ENCODE data around the gene DUXB.

DUXB gene, protein sequence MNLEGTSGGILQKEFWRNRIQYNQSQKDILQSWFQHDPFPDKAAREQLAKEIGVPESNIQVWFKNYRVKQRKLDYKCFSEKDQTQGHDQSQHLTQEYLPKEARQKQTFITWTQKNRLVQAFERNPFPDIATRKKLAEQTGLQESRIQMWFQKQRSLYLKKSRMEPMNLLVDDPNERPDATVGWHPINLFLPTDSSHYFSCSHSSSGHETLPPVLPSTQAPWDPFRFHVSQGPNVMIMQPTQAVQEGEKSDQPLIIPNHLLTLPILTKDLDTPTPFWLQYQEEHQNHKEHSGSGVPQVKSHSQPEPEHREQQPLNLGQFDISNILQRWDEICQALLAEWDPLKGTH

DNA sequence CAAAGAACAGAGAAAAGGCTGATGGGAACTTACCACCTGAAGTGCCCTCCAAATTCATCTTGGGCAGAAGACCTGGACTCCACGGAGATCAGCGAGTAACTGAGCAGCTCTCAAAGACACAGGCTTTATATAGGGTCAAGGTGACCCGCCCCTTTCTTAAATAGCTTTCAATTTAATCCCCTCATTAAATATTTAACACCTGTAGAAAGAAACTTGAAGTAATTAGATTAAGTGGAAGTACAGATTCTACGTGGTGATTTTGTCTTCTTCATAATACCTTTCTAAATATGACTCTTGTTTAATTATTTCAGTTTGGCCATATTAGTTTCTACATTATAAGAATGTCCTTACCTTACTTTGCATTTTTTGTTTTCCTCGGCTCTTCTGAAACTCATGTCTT lies at the start of gene DUXB:
TSS of gene DUXB (minus strand) at position 101 of the 400 bp plus-strand sequence. CDS start at position 58, 43 bp downstream.
- in situ Hi-C loops (cut with MboI; ENCODE audit: low sequenced_read_pairs), result no loop called here

DNA sequence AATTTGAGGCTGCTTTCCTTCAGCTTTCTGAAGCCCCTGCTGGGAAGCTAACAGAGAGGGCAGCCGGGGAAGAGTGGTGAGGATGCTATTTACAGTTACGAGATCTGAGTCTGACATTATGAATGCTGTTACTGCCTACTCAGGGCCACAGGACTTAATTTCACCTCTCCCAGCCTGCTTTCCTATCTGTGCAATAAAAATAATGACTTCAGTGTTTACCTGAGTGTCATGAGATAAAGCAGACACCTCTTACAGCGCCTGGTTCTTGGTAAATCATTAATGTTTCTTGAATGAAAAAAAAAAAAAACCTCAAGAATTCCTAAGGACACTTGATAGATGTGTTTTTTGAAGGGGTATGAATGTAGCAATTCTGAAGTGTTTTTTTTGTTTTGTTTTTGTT lies 49.3 kb upstream of the DUXB start:
- in situ Hi-C loops (cut with MboI; ENCODE audit: low sequenced_read_pairs), result loop anchor here (25.0 kb wide), 2 partner anchors 263 to 538 kb away; partner anchors contain the start of genes CHST6, CTRB1 and CTRB2

DNA sequence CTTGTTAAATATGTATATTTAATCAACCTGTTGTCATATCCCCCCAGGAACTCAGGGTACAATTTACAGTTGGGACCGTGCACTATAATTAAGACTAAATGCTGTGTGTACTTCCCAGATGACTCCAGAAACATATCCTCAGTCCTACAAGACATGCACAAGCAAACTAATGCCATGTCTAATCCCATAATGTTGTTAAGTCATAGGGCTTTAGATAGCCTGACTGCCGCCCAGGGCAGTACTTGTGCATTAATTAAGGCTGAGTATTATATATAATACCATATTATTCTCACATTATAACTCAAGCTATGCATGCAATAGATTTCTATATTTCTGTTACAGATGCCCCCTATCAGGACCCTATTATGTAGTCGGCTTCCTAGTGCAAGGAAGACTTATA lies 45.1 kb upstream of the DUXB start:
- in situ Hi-C loops (cut with MboI; ENCODE audit: low sequenced_read_pairs), result no loop called here

DNA sequence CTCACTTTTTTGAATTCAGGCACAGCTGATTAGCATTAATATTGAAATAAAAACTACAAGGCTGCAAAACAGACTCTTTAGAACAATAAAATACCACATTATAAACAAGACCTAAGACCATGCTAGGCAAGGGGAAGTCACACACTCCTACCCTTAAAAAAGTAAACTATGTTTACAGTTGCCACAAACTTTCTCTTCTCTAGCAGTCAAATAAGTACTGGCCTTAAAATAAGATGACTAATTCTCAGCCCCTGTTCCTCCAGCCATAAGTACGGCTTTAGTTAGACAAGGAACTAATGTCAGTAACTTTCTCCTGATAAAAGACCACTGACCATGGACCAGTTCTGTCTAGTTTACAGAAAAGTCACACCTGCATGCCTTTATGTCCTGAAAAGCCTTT lies 44.6 kb upstream of the DUXB start:
- in situ Hi-C loops (cut with MboI; ENCODE audit: low sequenced_read_pairs), result no loop called here

DNA sequence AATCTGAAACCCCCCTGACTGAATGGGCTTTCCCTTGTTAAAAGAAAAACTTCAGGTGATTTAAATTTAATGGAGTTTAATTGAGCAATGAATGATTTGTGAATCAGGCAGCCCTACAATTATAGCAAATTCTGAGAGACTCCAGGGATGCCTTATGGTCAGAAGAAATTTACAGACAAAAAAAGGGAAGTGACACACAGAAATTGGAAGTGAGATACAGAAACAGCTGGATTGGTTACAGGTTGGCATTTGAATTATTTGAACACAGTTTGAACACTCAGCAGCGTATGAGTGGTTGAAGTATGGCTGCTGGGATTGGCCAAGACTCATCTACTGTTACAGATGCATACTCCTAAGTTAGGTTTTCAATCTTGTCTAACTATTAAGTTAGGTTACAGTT lies 44.0 kb upstream of the DUXB start:
- in situ Hi-C loops (cut with MboI; ENCODE audit: low sequenced_read_pairs), result no loop called here

DNA sequence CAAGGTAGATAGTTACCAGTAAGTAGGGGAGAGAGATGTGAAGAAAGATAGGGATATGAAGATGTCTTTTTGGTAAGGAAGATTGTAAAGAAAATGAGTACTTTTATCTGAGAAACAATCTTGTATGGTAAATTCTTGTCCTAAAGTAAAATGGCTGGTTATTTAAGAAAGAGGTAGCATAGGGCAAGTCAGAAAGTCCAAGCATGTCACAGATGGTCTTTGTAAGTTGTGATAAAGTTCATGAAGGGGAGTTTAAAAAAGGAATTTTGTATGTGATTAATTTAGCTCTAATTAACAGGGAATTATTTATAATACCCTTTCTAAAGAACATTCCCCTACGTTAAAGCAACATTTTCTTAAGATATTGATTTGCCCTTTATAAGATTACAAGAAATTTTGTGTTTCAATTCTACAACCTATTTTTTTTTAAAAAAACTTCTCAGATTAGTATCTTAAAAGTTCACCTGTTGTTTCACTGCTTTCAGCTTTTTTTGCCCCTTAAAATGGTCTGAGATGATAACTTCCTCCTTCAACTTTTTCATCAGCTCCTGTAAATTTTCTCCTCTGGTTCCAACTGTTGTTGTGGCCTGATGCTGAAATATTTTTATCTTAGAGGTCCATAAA lies 41.3 kb upstream of the DUXB start:
- in situ Hi-C loops (cut with MboI; ENCODE audit: low sequenced_read_pairs), result no loop called here

DNA sequence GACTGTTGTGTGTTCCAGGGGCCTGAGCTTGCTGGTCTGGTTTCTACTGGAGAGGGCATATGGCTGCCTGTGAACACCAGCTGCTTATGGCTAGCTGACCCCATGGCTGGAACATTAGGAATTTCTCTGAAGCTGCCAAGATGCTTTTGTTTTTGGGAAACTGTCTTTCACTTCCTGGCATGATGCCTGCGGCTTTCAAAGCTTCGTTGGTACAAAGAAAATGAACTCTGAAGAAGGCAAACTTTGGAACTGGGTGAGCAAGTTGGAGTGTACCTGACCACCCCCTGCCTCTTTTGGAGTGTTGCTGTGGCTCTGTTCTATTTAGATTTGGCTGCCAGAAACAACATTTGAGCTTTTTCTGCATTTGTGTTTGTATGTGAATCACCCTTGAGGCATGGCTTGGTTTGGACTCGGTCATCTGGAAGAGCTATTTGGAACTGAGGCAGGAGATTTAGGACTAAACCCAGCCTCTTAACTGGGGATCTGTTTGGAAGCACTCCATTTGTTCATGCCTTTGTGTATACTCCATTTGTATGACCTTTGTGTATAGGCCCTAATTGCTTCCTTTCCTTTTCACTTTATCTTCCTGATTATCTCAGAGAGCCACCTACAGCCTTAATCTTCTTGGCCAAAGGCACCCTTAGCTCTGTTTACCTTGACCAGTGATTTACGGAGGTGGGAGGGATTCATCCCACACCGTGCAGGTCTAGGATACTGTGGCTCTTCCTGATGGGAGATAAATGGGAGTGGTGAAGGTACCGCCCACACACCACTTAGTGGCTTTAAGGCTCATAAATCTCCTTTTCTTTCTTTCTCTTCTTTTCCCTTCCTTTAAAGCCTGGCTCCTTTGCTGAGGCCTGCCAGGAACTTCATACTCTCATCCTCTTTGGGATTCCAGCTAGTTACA lies 32.3 kb upstream of the DUXB start:
- in situ Hi-C loops (cut with MboI; ENCODE audit: low sequenced_read_pairs), result no loop called here

DNA sequence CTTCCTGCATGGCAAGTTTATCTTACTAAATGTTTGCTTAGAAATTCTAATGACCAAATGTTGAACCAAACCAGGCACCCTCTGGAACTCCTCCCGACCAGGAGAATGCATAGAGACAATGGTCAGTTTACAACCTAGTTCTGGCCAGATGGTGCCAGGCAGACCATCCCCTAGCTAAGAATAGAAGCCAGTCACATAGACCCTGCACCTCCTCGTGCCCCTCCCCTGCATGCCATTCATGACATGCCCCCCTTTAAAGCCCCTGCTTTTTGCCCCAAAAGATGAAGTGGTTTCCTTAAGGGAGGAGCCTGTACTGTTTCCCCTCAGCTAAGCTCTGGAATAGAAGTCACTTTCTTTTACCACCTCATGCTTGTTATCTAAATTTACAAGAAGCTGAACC lies 31.6 kb upstream of the DUXB start:
- in situ Hi-C loops (cut with MboI; ENCODE audit: low sequenced_read_pairs), result no loop called here

DNA sequence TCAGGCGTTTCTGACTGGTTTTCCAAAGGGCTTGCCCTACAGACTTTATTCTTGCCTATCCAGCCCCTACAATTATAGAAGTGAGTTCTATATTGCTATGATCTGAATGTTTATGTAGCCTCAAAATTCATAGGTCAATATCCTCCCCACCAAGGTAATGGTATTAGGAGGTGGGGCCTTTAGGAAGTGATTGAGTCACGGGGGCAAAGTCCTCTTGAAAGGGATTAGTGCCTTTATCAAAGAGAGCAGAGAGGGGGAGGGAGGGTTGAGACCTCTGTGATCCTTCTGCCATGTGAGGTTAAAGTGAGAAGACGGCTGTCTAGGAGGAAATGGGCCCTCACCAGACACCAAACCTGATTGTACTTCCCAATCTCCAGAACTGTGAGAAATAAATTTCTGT lies 26.0 kb upstream of the DUXB start:
- in situ Hi-C loops (cut with MboI; ENCODE audit: low sequenced_read_pairs), result no loop called here

DNA sequence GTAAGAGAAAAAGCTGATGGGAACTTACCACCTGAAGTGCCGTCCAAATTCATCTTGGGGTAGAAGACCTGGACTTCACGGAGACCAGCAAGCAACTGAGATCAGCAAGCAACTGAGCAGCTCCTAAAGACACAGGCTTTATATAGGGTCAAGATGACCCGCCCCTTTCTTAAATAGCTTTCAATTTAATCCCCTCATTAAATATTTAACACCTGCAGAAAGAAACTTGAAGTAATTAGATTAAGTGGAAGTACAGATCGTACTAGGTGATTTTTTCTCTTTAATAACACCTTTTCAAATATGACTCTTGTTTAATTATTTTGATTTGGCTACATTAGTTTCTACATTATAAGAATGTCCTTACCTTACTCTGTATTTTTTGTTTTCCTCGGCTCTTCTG lies 25.1 kb upstream of the DUXB start, which contains the start of gene CPHXL:
TSS of gene CPHXL (minus strand) at position 101 of the 400 bp plus-strand sequence. CDS start at position 53, 48 bp downstream.
- in situ Hi-C loops (cut with MboI; ENCODE audit: low sequenced_read_pairs), result no loop called here

DNA sequence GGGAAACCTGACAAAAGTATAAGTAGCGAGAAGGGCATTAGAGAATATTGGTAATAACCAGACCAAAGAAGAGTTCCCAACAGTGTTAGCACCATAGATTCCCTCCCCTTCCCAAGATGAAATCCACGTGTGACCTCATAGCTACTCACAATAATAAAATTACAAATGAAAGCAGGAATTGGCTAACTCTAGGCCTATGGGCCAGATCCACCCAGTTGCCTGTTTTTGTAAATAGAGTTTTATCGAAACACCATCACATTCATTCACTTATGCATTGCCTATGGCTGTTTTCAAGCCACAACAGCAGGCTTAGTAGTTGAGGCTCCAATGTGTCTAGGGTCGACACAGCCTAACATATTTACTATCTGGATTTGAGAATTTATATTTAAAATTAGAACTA lies 17.2 kb upstream of the DUXB start:
- in situ Hi-C loops (cut with MboI; ENCODE audit: low sequenced_read_pairs), result no loop called here

DNA sequence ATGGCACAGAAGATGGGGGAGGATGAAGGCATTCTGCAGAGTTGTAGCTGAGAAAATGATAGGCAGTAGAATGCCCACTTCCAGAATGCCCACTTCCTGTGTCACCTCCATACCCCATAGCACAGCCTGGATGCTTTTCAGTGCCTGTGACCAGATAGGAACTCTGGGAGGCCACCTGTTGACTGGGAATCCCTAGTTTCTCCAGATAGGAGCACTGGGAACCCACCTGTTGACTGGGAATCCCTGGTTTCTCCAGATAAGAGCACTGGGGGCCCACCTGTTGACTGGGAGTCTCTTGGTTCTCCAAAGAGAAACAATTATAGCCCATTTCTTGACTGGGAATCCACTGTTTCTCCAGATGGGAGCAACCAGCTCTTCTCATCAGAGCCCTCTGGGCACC lies 13.4 kb upstream of the DUXB start:
- in situ Hi-C loops (cut with MboI; ENCODE audit: low sequenced_read_pairs), result no loop called here

DNA sequence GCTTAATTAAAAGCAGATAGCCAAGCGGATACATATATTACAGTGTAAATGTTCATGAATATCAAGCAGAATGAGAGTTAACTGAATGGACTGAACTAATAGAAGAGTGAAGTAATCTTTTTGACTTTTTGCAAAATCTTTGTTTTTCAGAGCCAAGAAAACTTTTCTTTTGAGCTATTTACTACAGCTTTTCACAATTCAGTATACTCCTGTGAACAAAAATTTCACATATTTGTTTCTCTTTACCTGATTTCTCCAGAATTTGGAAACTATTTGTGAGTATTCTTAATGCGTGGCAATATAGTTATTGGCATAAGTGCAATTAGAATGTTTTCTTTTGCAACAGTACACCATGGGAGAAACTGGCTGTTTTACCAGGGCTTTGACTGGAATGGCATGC lies 9.1 kb upstream of the DUXB start:
- in situ Hi-C loops (cut with MboI; ENCODE audit: low sequenced_read_pairs), result no loop called here

DNA sequence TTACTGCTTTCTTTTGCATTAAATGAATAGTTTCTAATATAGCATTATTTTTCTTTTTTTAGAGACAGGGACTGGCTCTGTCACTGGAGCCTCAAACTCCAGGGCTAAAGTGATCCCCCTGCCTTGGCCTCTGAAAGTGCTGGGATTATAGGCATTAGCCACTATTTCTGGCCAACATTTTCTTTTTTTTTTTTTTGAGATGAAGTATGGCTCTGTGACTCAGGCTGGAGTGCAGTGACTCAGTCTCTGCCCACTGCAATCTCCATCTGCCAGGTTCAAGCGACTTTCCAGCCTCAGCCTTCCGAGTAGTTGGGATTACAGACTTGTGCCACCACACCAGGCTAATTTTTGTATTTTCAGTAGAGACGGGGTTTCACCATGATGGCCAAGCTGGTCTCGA lies 2.0 kb upstream of the DUXB start:
- in situ Hi-C loops (cut with MboI; ENCODE audit: low sequenced_read_pairs), result no loop called here

DNA sequence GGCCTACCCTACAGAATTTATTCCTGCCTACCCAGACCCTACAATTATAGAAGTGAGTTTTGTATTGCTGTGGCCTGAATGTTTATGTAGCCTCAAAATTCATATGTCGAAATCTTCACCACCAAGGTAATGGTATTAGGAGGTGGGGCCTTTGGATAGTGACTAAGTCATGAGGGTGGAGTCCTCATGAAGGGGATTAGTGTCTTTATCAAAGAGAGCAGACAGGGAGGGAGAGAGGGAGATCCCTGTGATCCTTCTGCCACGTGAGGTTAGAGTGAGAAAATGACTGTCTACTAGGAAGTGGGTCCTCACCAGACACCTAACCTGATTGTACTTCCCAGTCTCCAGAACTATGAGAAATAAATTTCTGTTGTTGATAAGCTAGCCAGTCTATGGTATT lies 981 bp upstream of the DUXB start:
- in situ Hi-C loops (cut with MboI; ENCODE audit: low sequenced_read_pairs), result no loop called here

DNA sequence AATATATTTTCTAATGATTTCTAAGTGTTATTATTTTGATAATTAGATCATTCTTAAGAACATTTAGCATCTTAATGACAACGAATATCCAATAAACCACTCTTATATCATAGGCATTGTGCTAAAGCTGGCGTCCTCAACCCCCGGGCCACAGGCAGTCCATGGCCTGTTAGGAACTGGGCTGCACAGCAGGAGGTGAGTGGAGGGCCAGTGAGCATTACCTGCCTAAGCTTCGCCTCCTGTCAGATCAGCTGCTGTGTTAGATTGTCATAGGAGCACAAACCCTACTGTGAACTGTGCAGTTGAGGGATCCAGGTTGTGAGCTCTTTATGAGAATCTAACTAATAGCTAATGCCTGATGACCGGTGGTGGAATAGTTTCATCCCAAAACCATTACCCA lies 3.7 kb downstream of the DUXB start:
- in situ Hi-C loops (cut with MboI; ENCODE audit: low sequenced_read_pairs), result no loop called here

DNA sequence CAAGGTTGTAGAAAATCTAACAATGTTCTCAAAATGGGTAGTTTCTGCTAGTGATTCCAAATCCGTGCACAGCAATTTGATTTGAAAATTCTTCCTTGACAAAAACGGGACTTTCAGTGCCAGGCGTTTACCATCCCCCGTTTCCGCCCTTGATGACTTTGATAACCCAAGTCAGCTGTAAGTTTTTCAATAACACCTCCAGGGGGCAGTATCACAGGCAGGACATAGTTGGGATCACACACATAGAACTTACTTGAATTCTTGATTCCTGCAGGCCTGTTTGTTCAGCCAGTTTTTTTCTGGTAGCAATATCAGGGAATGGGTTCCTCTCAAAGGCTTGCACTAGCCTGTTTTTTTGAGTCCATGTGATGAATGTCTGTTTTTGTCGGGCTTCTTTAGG lies 5.6 kb downstream of the DUXB start:
- in situ Hi-C loops (cut with MboI; ENCODE audit: low sequenced_read_pairs), result no loop called here

DNA sequence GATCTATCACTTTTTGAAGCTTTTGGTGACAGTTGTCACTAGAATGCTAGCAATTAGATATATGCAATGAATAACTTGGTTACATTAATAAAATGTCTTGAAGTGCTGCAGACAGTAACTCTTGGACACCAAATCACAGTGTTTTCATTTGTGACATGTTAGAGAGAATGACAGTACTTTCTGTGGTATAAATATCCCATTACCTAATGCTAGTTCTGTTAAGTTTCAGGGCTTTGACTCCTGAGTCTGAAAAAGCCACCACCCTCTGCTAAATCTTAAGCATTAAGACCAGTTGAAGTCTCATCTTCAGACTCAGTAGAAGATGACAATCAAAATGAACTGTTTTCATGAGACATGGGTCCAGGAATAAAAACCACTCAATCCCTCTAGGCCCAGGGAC lies 13.9 kb downstream of the DUXB start:
- in situ Hi-C loops (cut with MboI; ENCODE audit: low sequenced_read_pairs), result no loop called here

DNA sequence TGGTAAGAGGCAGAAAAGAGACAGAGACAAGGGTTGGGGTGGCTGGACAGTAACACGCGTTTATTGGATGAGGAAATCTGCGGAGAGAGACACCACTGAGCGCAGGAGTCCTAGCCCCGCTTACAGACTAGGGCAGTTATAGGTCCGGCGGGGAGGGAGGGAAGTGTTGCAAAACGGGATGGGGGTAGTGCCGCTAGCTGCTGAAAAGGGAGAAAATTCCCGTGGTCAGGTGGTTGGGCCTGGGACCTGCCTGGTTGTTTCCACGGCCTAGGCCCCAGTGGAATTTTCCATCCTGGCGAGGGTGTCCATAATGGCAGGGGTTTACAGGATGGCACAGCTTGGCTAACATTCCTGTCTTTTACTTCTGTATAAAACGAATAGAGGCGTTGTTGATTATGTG lies 19.0 kb downstream of the DUXB start:
- in situ Hi-C loops (cut with MboI; ENCODE audit: low sequenced_read_pairs), result no loop called here

DNA sequence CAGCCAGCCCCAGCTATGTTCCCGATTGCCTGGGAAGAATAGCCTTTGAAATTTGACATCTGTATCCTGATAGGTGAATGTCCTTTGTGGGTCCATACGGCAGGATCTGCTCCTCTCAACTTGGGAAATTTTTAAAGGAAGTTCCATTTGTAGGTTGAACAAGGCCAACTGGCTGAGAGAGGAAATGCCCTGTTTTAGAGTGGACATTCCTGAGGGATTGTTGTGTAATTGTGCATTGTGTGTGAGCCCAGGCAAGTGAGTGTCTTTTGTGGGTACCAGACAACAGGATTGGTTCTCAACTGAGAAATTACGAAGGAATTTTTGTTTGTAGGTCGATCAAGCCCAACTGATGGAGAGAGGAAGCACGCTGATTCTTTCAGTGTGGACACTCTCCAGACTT lies 21.9 kb downstream of the DUXB start:
- in situ Hi-C loops (cut with MboI; ENCODE audit: low sequenced_read_pairs), result no loop called here

DNA sequence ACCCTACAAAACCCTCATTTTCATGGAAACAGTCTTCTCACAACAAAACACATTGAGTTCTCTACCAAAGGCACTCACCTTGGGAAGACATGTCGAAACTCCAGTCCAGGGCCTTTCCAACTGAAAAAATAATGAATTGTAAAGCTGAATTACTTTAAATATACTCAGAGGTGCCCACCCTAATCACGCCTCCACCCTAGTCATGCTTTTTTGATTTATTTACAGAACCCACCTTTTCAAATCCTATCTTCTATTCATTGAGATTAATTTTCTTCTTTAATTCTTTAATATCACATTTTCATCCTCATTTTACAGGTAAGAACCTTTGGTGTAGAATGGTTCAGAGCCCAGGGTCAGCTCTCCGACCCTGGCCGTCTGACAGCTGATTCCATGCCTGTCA lies 24.4 kb downstream of the DUXB start, which contains the start of gene CPHXL2:
TSS of gene CPHXL2 (minus strand) at position 101 of the 400 bp plus-strand sequence. CDS start at position 91, 10 bp downstream.
- in situ Hi-C loops (cut with MboI; ENCODE audit: low sequenced_read_pairs), result no loop called here

Measured in HL-60/S4 treated with phorbol 12-myristate 13-acetate at 8.2 ng/mL for 4 days and 3 days (cell line).